Nephron progenitor cell (in vitro differentiated cells): Measurements from ENCODE around the gene TRIO.

ENCODE experiments used
- DNase-seq: peaks from one replicate; pipeline ENCODE4 v3.0.0; 2021
- H3K27ac Mint-ChIP-seq: 2 replicates; pipeline ENCODE4 v1.8.0; 2021; ENCODE audit warnings: mild to moderate bottlenecking, moderate library complexity, mixed read lengths
- H3K27me3 Mint-ChIP-seq: 2 replicates; pipeline ENCODE4 v1.8.0; 2021; ENCODE audit warnings: mild to moderate bottlenecking, low read depth, mixed read lengths; ENCODE audit not compliant: poor library complexity
- H3K36me3 Mint-ChIP-seq: 2 replicates; pipeline ENCODE4 v1.8.0; 2021; ENCODE audit warnings: low read depth, mixed read lengths
- H3K4me1 Mint-ChIP-seq: 2 replicates; pipeline ENCODE4 v1.8.0; 2021; ENCODE audit warnings: mixed read lengths
- H3K4me3 Mint-ChIP-seq: 2 replicates; pipeline ENCODE4 v1.8.0; 2021; ENCODE audit warnings: mild to moderate bottlenecking, moderate library complexity, mixed read lengths
- H3K9me3 Mint-ChIP-seq: 2 replicates; pipeline ENCODE4 v1.8.0; 2021; ENCODE audit warnings: mild to moderate bottlenecking, moderate library complexity, mixed read lengths
- TF ChIP-seq, protein P1 (sequence below): fragments of 200-600 bp; sonication (generic); IDR thresholded peaks from 2 replicates; pipeline ENCODE4 v1.5.0; 2021; ENCODE audit warnings: antibody characterized with exemption

The TRIO gene

DNA sequence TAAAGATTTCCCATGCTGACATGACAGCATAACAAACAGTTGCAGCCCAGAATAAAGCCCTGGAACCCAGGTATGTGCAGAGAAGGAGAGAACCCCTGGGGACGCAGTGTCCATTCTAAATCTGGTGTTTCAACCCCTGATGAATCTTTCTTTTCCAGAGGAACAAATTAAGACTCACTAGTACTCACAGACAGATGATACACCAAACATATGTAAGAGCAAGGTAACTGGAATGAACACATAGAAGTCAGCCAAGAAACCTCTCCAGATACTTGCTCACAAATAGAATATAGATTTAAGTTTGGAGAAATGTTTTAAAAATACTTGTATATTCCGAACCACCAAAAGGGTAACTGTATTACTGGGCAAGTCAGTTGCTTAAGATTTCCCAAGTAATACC, 307.6 kb downstream of the TRIO start:
- TF ChIP-seq, protein P1, sequence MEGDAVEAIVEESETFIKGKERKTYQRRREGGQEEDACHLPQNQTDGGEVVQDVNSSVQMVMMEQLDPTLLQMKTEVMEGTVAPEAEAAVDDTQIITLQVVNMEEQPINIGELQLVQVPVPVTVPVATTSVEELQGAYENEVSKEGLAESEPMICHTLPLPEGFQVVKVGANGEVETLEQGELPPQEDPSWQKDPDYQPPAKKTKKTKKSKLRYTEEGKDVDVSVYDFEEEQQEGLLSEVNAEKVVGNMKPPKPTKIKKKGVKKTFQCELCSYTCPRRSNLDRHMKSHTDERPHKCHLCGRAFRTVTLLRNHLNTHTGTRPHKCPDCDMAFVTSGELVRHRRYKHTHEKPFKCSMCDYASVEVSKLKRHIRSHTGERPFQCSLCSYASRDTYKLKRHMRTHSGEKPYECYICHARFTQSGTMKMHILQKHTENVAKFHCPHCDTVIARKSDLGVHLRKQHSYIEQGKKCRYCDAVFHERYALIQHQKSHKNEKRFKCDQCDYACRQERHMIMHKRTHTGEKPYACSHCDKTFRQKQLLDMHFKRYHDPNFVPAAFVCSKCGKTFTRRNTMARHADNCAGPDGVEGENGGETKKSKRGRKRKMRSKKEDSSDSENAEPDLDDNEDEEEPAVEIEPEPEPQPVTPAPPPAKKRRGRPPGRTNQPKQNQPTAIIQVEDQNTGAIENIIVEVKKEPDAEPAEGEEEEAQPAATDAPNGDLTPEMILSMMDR: no peak
- DNase-seq: no peak
- H3K36me3 Mint-ChIP-seq: peaks cover 52% of the 10 kb centered on the region
- H3K27ac Mint-ChIP-seq: peak overlapping the region; percentile 98
- peak overlapping the region; percentile 61 for H3K4me3 Mint-ChIP-seq
- peaks cover 14% of the 10 kb centered on the region for H3K9me3 Mint-ChIP-seq
- peaks cover 83% of the 10 kb centered on the region for H3K4me1 Mint-ChIP-seq
- no peaks in the 10 kb centered on the region for H3K27me3 Mint-ChIP-seq

DNA sequence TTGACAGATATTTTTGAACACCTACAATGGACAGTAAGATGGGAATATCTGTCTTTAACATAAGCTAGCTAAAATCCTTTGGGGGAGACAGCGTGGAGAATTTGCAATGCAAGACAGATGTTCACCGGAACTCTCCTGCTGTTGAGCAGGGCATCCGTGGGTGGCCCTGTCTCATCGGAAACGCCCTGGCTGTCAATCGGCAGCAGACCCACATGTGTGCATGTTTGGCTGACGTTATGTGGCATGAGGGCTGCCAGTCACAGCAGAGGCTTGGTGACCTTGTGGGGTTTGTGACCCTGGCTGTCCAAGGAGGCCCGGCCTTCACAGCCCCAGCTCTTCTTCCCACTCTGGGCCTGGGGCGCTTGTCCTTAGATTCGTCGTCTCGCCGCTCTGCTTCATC, 308.7 kb downstream of the TRIO start:
- Mint-ChIP-seq H3K9me3 (peaks cover 19% of the 10 kb centered on the region), H3K4me1 (peaks cover 78% of the 10 kb centered on the region), H3K27me3 (no peaks in the 10 kb centered on the region), H3K27ac (peak overlapping the region; percentile 99), H3K4me3 (peak overlapping the region; percentile 66), H3K36me3 (peaks cover 59% of the 10 kb centered on the region)
- TF ChIP-seq, protein P1: no peak
- no peak for DNase-seq

DNA sequence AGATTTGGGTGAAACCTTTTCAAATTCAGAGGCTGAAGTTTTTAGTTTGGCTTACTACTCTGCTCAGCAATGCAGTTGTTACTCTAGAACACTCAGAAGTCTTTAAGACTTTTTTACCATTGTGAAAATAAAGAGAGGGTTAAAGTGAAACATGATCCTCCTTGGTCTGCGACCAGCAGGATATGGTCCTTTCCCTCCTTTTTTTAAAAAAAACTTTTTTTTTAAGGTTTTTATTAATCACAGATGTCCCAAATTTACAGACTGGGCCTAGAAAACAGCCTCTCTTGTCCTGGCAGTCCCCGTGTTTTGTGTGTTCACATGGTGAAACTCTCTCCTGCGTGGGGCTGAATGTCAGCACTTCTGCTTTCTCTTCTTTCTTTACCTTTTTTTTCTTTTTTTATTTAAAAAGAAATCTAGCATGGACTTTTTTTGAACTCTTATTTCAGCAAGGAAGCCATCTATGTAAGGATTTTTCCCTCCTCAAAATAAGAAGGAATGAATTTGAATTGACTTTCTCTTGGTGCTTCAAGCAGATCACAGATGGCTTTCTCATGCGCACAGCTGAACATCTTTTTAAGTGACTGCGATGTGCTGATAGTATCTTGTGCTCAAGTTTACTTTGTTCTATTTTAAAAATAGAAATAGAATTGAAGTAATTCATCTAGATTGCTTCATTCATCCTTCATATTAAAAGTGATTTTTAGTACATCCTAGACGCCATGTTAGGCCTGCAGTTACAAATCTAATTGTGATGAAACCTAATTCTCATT, 309.7 kb downstream of the TRIO start:
- Mint-ChIP-seq H3K4me3 (no peak overlapping the region), H3K9me3 (peaks cover 19% of the 10 kb centered on the region), H3K27ac (peak overlapping the region; percentile 99), H3K27me3 (no peaks in the 10 kb centered on the region), H3K36me3 (peaks cover 59% of the 10 kb centered on the region), H3K4me1 (peaks cover 78% of the 10 kb centered on the region)
- DNase-seq: no peak
- TF ChIP-seq, protein P1: no peak

DNA sequence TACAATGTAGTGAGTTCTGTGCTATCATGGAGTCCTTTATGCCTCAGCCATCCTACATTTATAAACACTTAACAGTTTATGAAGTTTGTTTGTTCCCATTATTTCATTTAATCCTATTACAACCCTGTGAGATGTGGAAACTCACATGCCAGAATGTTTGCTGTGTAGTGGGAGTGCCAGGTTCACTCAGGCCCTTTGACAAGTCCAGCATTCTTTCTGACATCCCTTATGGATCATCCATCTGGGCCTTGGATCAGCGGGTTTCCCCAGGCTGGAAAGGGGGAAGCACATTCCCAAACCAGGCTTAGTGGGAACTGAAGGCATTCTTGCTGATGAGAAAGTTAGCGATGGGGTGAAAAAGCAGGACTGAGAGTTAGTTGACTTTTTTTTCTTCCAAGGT, 310.3 kb downstream of the TRIO start:
- TF ChIP-seq, protein P1: no peak
- peak overlapping the region; percentile 57 for H3K4me3 Mint-ChIP-seq
- peaks cover 78% of the 10 kb centered on the region for H3K4me1 Mint-ChIP-seq
- H3K27ac Mint-ChIP-seq: peak overlapping the region; percentile 10
- no peaks in the 10 kb centered on the region for H3K27me3 Mint-ChIP-seq
- DNase-seq: no peak
- peaks cover 19% of the 10 kb centered on the region for H3K9me3 Mint-ChIP-seq
- peaks cover 59% of the 10 kb centered on the region for H3K36me3 Mint-ChIP-seq

DNA sequence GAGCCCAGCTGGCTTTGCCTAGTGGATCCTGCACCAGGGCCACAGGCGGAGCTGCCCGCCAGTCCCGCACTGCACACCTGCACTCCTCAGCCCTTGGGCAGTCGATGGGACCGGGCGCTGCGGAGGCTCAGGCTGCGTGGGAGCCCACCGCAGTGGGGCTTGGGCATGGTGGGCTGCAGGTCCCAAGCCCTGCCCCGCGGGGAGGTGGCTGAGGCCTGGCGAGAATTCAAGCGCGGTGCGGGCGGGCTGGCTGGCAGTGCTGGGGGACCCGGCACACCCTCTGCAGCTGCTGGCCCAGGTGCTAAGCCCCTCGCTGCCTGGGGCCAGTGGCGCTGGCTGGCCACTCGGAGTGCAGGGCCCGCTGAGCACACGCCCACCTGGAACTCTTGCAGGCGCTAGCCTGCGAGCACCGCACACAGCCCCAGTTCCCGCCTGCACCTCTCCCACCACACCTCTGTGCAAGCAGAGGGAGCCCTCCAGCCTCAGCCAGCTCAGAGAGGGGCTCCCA, 312.7 kb downstream of the TRIO start:
- H3K27me3 Mint-ChIP-seq: no peaks in the 10 kb centered on the region
- no peak for DNase-seq
- TF ChIP-seq, protein P1: no peak
- H3K9me3 Mint-ChIP-seq: peaks cover 19% of the 10 kb centered on the region
- H3K4me3 Mint-ChIP-seq: no peak overlapping the region
- H3K4me1 Mint-ChIP-seq: peaks cover 68% of the 10 kb centered on the region
- H3K27ac Mint-ChIP-seq: no peak overlapping the region
- peaks cover 59% of the 10 kb centered on the region for H3K36me3 Mint-ChIP-seq

DNA sequence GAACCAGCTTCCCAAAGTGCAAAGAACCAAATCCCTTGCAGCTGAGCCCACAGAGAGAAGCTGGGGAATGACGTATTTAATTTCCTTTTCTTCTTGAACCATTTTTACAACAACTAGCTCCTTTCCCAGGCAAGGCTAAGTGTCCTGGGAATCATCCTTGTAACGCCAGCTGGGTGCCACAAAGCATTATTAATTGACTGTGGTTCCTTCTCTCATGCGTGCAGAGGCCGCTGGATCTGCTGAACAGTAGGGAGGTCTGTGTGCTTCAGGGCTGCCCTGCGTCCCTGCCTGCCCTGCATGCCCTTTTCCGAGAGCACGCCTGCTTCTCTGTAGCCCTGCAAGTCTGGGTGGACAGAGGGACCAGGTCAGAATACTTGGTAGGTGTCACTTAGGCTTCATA, 314.3 kb downstream of the TRIO start:
- TF ChIP-seq, protein P1: no peak
- no peak for DNase-seq
- Mint-ChIP-seq H3K27me3 (no peaks in the 10 kb centered on the region), H3K36me3 (peaks cover 57% of the 10 kb centered on the region), H3K4me3 (peak overlapping the region; percentile 27), H3K27ac (peak overlapping the region; percentile 99), H3K9me3 (peaks cover 19% of the 10 kb centered on the region), H3K4me1 (peaks cover 70% of the 10 kb centered on the region)
